GM19372 (cell line): ENCODE measurements around the gene CCDC70.
"Not testable (repeated sequence)": the region's sequence is repeated elsewhere in the genome, so short reads cannot be mapped to it uniquely, and the experiment has no call there.

ENCODE experiments used
- ATAC-seq: cut with Tn5 transposase; IDR thresholded peaks from one replicate; pipeline ENCODE4 v1.9.1; 2021; ENCODE audit warnings: mild to moderate bottlenecking, low read depth, moderate library complexity; ENCODE audit not compliant: unreplicated experiment

CCDC70 gene

DNA sequence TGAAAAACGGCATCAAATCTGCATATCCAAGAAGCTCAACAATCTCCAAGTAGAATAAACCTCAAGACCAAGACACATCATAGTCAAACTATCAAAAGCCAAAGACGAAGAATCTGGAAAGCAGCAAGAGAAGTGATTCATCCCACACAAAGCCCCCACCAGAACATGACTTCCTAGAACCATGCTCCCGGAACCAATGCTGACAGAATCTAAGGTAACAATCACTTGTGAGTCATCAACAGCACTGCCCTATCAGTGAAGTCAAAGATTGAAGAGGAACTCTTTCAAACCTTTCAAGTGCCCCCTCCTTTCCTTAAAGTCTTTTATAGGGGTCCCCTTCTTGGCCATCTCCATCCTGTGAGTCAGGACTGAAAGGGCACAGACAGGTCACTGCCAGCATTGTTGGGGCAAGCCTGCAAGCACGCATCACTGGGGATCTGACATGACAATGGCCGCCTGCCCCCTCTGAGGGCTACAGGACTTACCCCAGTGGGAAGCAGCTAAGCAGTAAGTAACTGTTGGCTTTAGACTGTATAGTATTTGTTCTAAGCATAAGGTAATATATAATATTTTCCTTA is at the start of gene CCDC70:
Gene CCDC70, plus strand, starts transcription at position 247 of the 578 bp plus-strand sequence. CDS start 3,443 bp downstream, outside the sequence.
- ATAC-seq = no peak

DNA sequence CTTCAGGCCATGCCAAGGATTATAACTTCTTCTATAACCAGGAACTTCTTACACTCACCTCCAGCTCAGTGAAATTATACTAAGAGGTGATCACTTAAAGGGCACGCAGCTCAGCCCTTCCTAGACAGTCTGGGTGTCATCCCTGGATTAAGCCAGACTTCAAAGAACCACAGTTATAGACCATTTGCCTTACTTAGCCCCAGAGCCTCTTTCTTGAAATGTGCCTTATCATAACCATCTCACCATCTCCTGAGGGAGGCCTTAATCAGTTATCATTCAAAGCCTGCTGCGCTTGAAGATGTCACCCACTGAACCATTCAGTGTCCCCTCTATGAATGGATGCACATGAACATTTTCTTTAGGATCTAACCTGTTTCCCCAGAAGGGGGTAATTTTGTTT is 47.7 kb upstream of the CCDC70 start:
- no peak for ATAC-seq

DNA sequence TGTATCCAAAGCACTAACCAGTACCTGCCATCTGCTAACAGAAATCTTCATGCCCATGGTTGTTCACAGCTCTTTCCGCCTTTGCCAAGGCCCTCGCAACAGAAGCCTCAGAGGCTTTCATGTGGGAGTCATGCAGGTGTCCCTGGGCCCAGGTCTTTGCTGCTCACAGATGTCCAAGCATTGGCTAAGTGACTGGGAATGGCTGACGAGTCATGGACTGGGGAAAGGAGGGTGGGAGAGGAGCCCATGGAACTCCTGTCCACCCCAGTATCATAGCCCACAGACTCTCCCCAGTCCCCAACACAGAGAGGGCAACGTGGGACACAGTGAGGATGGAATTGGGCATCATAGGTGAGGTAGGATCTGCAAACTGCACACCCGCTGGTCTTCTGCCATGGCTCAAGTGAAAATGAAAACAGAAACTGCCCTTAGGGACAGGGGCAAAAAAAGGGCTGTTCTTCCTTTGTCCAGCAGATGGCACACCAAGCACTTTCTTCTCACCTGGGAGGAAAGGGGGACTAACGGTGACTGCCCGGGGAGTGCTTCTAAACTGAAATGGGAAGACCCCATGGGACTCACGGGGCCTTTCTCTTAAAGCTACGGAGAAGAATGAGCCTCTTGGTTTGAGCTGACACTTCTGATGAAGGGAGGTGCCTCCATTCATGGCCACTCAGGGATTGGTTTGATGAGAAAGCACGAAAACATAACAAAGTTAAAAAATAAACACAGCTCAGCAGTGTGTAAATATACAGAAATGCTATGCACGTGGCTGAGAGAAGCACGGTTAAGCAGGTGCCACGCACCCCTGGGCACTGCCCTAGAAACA is 46.7 kb upstream of the CCDC70 start:
- ATAC-seq = peak; percentile 89

DNA sequence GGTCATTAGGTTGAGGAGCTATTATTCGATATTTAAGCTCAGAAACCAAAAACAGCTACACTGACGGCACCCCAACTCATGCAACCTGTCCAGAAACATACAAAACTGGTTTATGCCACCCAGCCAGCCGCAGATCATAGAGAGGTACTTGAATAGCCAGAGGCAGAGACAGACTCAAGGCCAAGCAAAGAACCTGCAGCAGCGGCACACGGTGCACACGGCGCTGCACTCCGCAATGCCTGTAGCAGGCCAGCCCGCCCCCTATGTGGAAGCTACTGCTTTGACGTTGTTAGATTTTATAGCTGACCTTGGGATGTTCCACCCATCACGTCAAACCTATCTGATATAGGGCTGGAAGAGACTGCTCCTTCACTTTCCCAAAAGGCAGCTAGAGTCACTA is 45.9 kb upstream of the CCDC70 start:
- ATAC-seq = no peak

DNA sequence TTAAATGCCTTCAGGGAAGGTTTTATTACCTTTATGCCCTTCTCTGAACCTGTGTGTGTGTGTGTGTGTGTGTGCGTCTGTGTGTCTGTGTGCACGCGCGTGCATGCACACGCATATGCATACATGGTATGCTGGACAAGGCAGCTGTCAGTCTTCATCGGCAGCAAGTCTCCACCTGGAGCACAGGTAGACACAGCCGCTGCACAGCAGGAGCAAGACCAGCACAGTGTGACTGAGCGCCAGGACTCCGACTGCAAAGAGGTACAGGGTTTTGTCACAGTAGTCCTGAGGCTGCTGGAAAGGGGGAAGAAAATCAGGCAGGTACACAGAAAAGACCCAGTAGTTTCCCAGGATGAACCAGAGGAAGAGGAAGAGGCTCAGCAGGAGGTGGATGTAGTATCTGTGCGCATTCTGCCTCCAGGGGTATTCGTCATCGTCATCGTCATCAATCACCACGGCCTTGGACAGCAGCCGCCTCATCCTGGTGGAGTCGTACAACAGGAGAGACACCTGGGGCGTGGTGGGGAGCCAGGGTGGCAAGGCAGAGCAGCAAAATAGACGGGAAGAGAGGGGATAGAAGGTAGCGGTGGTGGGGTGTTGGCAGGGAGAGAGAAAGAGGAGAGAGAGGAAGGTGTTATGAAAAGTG is 45.0 kb upstream of the CCDC70 start:
- ATAC-seq = no peak

DNA sequence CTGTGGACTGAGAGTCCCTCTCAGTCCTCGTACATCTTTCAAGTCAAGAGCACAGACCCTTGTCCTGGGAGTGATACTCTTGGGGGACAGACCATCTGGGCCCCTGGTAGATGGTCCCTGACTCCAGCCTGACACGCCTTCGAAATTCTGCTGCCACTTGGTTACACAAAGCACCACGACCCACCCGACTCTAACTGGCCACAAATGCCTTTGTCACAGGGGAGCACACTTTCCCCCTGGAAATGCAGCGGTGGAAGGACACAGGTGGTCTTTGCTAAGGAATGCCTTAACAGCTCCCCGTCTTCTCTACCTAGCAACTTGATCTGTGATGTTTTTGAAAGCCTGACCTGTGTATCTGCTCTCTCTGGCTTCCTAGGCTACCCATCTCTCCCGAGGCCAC is 44.1 kb upstream of the CCDC70 start:
- no peak for ATAC-seq

DNA sequence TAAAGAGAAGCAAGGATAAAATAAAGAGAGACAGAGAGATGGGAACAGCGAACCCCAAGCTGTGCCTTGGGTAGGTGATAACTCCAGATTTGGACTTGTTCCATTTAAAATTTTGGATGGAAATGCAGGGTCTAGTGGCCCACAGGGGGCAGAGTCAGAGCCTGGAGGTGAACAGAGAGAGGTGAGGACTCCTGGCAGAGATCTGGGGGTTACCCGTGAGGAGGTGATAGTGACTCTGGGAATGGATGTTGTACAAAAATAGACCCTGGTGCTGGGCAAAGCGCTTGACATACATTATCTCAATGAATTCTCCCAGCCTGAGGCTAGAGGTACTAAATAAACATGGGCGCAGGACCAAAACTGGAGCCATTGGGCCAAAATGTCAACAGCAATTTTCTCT is 43.5 kb upstream of the CCDC70 start:
- no peak for ATAC-seq

DNA sequence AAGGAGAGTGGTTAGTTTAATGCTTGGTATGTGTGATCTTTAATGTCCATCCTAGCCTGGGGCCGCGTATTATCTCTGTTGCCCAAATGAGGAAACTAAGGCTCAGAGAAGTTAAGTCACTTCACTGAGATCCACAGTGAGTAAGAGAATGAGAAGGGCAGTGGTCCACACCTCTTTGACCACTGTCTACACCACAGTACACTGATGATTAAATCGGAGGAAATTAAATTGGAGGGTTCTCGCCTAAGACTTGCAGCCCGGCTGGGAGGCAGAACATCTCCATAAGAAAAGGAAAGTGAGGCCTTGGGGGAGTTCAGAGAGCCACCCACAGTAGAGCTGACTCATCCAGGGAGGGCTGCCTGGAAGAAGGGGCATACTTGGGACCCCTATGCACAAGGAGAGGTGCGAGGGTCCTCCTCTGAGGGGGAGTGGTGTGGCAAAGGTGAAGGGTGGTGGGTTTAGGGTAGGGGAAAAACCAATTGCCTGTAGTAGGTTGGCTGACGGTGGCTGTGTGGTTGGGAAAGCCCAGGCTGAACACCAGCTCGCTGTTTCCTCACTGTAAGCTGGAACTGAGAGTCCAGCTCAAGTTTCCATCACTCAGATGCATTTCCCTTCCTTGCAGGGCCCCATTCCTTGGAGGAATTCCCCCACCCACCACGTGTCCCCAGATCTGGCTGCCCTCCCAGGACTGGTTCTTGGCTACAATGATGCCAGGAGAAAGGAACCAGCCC is 42.8 kb upstream of the CCDC70 start:
- no peak for ATAC-seq

DNA sequence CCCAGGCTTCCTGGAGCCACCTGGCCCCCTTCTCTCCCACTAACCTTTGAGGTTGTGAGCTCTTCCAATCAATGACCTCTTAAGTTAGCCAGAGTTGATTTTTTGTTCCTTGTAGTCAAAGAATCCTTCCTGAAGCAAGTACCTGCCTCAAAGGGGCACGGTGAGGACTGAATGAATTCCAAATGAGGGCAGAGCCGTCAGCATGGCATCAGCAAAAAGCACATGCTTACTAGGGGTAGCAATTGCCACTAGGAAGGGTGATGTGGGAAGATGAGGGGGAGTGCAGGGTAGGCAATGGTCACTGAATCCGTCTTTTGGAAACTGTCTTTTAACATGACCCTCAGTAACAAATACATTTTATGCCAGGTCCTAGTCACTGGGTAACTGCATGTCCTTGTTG is 42.2 kb upstream of the CCDC70 start:
- ATAC-seq = no peak

DNA sequence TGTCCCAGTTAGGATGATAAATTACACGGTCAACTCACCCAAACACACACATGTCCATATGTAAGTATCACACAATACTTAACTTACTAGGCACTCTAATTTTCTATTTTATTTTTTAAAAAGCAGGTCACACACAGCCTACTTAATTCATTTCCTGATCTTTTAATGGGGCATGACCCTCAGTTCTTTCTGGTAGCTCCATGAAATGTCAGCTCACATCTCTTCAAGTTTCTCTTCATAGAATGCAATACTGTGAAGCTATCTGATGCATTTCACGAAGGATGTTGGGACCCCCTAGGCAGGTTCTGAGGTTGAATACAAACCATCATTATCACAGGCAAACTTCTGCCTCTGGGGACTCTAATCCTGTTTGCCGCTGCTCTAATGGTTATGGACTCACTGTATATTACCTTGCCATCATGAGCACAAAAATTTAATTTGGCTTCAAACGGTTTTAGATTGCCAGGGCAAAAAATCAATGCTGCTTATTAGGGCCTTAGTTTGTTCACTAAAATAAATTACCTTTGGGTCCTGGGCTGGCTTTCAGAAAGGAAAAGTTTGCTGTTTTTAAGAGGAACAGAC is 41.7 kb upstream of the CCDC70 start:
- no peak for ATAC-seq

DNA sequence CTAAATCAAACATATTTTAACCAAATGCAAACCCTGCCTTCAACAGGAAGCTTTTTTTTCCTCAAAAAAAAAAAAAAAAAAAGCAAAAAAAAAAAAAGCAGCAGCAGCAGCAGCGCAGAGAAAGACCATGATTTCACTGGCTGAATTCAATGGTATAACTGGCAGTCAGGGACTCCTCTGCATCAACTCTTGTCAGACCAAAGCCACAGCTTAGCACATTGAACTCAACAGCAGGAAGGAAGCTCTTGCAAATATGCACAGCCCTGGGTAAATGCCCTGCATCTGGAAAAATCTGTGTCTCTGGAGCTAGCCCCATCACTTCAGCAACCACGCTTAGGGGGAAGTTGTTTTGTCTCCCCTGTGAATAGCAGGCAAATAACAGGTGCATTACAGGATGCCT is 40.2 kb upstream of the CCDC70 start:
- ATAC-seq = no peak

DNA sequence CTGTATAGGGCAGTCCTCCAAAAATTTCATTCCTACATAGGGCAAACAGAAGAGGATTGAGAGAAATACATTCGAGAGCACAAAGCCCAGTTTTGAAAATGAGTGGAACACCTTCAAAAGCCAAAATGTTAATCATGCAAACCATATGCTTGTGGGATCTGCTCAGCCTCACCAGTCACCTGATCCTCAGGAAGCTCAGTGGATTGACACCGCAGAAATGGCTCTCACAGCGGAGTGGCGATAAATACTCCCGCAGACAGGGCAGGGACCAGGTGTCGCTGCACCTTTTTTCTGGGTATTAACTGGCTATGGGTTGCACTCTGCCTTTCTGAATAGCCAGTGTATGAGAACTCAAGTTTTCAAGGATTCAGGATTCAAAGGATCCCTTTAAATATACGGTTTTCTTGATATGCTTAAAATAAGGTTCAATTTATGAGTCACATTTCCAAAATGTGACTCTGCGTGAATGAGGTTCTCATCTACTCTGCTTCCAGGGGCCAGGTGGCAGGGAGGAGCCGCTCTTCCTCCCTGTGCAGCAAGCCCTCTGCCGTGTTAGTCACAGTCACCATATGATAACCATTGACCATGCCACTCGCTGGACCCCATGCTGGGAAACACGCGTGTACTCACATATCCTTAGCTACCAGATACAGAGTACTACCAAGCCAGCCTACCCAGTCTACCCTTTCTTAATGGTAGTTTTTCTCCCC is 39.5 kb upstream of the CCDC70 start:
- no peak for ATAC-seq

DNA sequence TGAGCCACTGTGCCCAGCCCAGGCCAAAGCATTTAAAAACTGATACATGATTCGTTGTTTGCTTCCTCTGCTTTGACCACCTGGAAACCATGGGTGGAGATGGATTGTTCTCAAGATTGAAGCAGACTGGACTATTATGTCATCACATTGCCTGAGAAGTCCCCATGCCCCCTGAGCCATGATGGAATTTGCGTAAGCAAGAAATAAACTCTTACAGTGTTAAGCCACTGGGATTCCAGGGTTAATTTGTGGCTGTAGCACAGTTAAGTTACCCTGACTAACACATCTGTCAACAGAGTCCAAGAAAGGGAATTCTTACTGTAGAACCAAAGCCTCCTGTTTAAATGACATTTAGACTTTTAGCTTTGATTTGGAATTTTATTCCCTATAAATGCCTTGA is 38.4 kb upstream of the CCDC70 start:
- no peak for ATAC-seq

DNA sequence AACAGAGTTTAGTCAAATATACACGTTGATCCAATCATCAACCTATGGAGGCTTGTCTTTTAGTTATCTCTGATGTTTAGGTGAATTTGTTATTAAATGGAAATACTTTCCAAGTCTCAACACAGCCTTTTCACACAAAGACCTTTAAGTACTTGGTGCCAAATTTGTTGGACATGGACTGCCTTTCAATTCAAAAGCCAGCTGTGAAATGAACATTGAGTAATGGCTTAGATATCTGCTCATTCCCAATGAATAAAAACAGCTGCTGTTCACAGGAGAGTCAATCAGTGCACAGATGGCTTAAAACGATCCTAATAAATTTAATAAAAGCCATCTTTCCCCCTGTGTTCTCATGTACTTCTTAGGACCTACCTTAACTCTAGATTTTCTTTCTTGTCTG is 37.9 kb upstream of the CCDC70 start:
- ATAC-seq = no peak

DNA sequence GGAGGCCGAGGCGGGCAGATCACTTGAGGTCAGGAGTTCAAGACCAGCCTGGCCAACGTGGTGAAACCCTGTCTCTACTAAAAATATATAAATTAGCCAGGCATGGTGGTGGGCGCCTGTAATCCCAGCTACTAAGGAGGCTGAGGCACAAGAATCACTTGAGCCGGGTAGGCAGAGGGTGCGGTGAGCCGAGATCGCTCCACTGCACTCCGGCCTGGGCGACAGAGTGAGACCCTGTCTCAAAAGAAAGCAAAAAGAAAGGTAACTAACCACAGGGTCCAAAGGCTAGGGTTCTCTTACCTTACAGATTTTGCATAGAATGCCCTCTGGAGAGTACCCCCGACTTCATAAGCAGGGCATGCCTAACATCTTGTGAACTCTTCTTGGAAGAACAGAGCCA is 37.1 kb upstream of the CCDC70 start:
- ATAC-seq = not testable (repeated sequence)

DNA sequence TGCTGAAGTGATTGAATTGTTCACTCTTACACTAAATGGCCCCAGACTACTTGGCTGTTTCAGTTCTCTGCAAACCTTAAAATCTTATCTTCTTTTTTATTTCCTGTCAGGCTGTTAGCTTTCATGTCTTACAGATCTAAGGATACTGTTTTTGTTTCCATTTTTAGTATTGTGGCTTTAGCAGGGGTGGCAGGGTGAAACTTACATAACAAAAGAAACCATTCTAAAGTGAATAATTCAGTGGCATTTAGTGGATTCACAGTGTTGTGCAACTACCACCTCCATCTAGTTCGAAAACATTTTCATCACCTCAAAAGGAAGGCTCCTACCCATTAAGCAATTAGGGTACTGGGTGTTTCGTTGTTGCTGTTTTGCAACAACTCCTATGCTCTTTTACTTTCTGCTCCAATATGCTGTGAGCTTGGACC is 36.6 kb upstream of the CCDC70 start:
- no peak for ATAC-seq

DNA sequence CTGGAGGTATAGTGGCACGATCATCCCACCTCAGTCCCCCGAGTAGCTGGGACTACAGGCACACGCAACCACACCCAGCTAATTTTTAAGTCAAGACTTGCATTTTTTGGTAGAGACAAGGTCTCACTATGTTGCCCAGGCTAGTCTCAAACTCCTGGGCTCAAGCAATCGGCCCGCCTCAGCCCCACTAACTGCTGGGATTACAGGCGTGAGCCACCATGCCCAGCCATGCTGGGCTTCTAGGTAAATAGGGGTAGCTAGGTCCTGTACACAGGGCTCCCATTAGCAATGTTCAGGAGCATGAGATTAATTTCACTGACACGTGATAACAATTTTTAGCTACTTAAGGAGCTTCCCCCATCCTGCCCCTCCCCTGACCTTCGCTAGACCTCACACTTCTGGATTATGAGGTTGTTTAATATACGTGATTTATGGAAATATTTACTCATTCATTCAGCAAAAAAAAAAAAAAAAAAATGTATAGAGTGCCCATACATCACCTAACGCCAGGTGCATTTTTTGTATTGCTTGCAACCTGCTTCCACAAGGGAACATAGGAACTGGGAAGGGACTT is 36.0 kb upstream of the CCDC70 start:
- no peak for ATAC-seq

DNA sequence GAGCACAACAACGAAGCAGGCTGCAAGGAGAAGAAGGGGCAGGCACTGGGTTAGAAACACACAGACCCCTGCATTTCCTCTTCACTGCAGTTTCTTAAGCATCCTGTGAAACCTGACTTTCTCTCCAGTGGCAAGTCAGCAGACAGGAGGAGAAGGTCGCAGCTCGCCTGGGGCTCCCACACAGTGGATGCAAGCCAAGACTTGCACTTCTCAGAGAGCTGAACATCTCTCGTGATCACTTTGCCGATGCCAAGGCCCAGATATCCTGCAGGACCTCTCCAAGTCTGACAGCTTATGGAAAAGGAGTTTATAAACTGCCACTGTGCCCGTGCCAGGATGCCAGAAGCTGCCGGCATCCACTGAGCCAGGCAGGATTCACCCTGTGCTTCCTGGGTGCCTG is 35.2 kb upstream of the CCDC70 start:
- no peak for ATAC-seq

DNA sequence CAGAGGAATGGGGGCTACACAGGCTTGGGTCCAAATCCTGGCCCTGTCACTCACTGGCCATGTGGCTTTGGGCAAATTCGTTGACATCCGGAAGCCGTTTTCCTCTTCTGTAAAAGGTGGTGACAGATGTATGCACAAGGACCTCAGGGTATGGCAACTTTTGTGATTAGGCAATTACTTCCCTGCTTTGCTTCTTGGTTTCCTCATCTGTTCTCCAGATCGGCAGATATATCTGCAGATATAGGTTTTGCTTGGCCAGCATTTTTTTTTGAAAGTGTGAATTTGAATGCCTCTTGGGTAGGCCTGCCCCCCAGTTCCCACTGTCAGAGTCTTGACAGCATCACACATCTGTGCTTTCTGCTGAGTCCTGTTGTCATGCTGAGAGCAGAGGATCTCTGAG is 34.5 kb upstream of the CCDC70 start:
- no peak for ATAC-seq
